WTC11 (cell line): Measurements from ENCODE around the gene OVAAL. TPM values are rescaled to one million over a fixed set of nuclear protein-coding genes. Genes with fewer than 3 reads are reported as not detected.

ENCODE experiments used
- ATAC-seq: fragments of 200-7000 bp; cut with Tn5 transposase; 2 replicates; pipeline ENCODE4 v1.10.0; 2021; ENCODE audit warnings: mild to moderate bottlenecking, moderate library complexity
- CTCF ChIA-PET: fragments of 300-600 bp; sonication (Branson Sonifier 250); formaldehyde crosslinking; loops from one replicate; lab custom pipeline; 2021; ENCODE audit warnings: antibody characterized with exemption; lab: Charles Lee
- POLR2A ChIA-PET: fragments of 350-600 bp; sonication (Branson Sonifier 250); formaldehyde crosslinking; loops from one replicate; lab custom pipeline; 2021; ENCODE audit warnings: antibody characterized with exemption; lab: Charles Lee
- DNase-seq: peaks from one replicate; pipeline ENCODE4 v3.0.0; 2021; ENCODE audit warnings: low spot score
- H3K27ac Mint-ChIP-seq: 2 replicates; pipeline ENCODE4 v1.8.0; 2021; ENCODE audit warnings: mixed read lengths
- H3K27me3 Mint-ChIP-seq: 2 replicates; pipeline ENCODE4 v1.8.0; 2021; ENCODE audit warnings: low read depth, mild to moderate bottlenecking, moderate library complexity, mixed read lengths
- H3K36me3 Mint-ChIP-seq: 2 replicates; pipeline ENCODE4 v1.8.0; 2021; ENCODE audit warnings: mixed read lengths
- H3K4me1 Mint-ChIP-seq: 2 replicates; pipeline ENCODE4 v1.8.0; 2022; ENCODE audit warnings: mixed read lengths
- H3K4me3 Mint-ChIP-seq: 2 replicates; pipeline ENCODE4 v1.8.0; 2021; ENCODE audit warnings: mild to moderate bottlenecking, moderate library complexity, mixed read lengths
- H3K9me3 Mint-ChIP-seq: 2 replicates; pipeline ENCODE4 v1.8.0; 2021; ENCODE audit warnings: mixed read lengths
- CBFB ChIP-seq: sonication (generic); formaldehyde crosslinking; IDR thresholded peaks from 2 replicates; pipeline ENCODE4 v1.8.1; 2022; ENCODE audit warnings: mild to moderate bottlenecking, low read depth, missing genetic modification reagents
- GRHL2 ChIP-seq: fragments of 250-450 bp; sonication (Bioruptor Pico); IDR thresholded peaks from 2 replicates; pipeline ENCODE4 v1.8.0; 2022; ENCODE audit warnings: mild to moderate bottlenecking, moderate library complexity; ENCODE audit not compliant: insufficient replicate concordance, severe bottlenecking
- PRRX2 ChIP-seq: fragments of 250-450 bp; sonication (Bioruptor Pico); IDR thresholded peaks from 2 replicates; pipeline ENCODE4 v1.8.0; 2021; ENCODE audit warnings: mild to moderate bottlenecking
- RELA ChIP-seq: sonication (generic); formaldehyde crosslinking; IDR thresholded peaks from 2 replicates; pipeline ENCODE4 v1.8.1; 2022; ENCODE audit warnings: missing genetic modification reagents, mild to moderate bottlenecking, borderline replicate concordance
- SMAD3 ChIP-seq: sonication (generic); formaldehyde crosslinking; IDR thresholded peaks from 2 replicates; pipeline ENCODE4 v1.8.0; 2022; ENCODE audit warnings: missing genetic modification reagents, mild to moderate bottlenecking, borderline replicate concordance
- TCF7 ChIP-seq: sonication (generic); formaldehyde crosslinking; IDR thresholded peaks from 2 replicates; pipeline ENCODE4 v1.8.0; 2022; ENCODE audit warnings: mild to moderate bottlenecking, low read depth, missing genetic modification reagents, moderate library complexity
- TEAD1 ChIP-seq: sonication (generic); formaldehyde crosslinking; IDR thresholded peaks from 2 replicates; pipeline ENCODE4 v1.8.0; 2022; ENCODE audit warnings: mild to moderate bottlenecking, missing genetic modification reagents
- ZBTB21 ChIP-seq: sonication (generic); formaldehyde crosslinking; IDR thresholded peaks from 2 replicates; pipeline ENCODE4 v1.8.1; 2023; ENCODE audit warnings: mild to moderate bottlenecking, missing genetic modification reagents, borderline replicate concordance
- ZNF219 ChIP-seq: sonication (generic); formaldehyde crosslinking; IDR thresholded peaks from 2 replicates; pipeline ENCODE4 v1.8.0; 2023; ENCODE audit warnings: missing genetic modification reagents, mild to moderate bottlenecking, borderline replicate concordance
- ZNF232 ChIP-seq: sonication (generic); formaldehyde crosslinking; IDR thresholded peaks from 2 replicates; pipeline ENCODE4 v1.8.0; 2022; ENCODE audit warnings: mild to moderate bottlenecking, missing genetic modification reagents
- ZNF263 ChIP-seq: sonication (generic); formaldehyde crosslinking; IDR thresholded peaks from 2 replicates; pipeline ENCODE4 v1.8.1; 2022; ENCODE audit warnings: low read depth, mild to moderate bottlenecking, moderate library complexity, missing genetic modification reagents
- ZNF396 ChIP-seq: fragments of 250-450 bp; sonication (Bioruptor Pico); IDR thresholded peaks from 2 replicates; pipeline ENCODE4 v1.8.0; 2021; ENCODE audit warnings: mild to moderate bottlenecking, moderate library complexity, borderline replicate concordance
- total RNA-seq: library from RNA; stranded (reverse); gene quantifications from 3 replicates; pipeline ENCODE4 v1.2.3, GENCODE V29; 2021
- TF ChIP-seq, protein P1 (sequence below): fragments of 250-450 bp; sonication (Bioruptor Pico); IDR thresholded peaks from 2 replicates; pipeline ENCODE4 v1.9.0; 2021; ENCODE audit warnings: mild to moderate bottlenecking
- TF ChIP-seq, protein P2 (sequence below): fragments of 250-450 bp; sonication (Bioruptor Pico); IDR thresholded peaks from 2 replicates; pipeline ENCODE4 v1.9.0; 2021; ENCODE audit warnings: mild to moderate bottlenecking, borderline replicate concordance
- TF ChIP-seq, protein P3 (sequence below): sonication (generic); formaldehyde crosslinking; IDR thresholded peaks from 2 replicates; pipeline ENCODE4 v1.8.1; 2022; ENCODE audit warnings: missing genetic modification reagents, borderline replicate concordance
- TF ChIP-seq, protein P4 (sequence below): sonication (generic); formaldehyde crosslinking; IDR thresholded peaks from 2 replicates; pipeline ENCODE4 v1.8.1; 2022; ENCODE audit warnings: low read depth, mild to moderate bottlenecking, moderate library complexity, missing genetic modification reagents, borderline replicate concordance
- TF ChIP-seq, protein P5 (sequence below): sonication (generic); formaldehyde crosslinking; IDR thresholded peaks from 2 replicates; pipeline ENCODE4 v1.8.0; 2023; ENCODE audit warnings: missing genetic modification reagents
- TF ChIP-seq, protein P6 (sequence below): sonication (generic); formaldehyde crosslinking; IDR thresholded peaks from 2 replicates; pipeline ENCODE4 v1.8.1; 2023; ENCODE audit warnings: mild to moderate bottlenecking, missing genetic modification reagents, moderate library complexity
- TF ChIP-seq, protein P7 (sequence below): sonication (generic); formaldehyde crosslinking; IDR thresholded peaks from 2 replicates; pipeline ENCODE4 v1.8.1; 2023; ENCODE audit warnings: mild to moderate bottlenecking, missing genetic modification reagents, moderate library complexity
- TF ChIP-seq, protein P8 (sequence below): sonication (generic); formaldehyde crosslinking; IDR thresholded peaks from 2 replicates; pipeline ENCODE4 v1.8.0; 2023; ENCODE audit warnings: missing genetic modification reagents, mild to moderate bottlenecking, borderline replicate concordance

The OVAAL gene
- total RNA-seq, 1 experiment from 2014 or later, result not detected

DNA sequence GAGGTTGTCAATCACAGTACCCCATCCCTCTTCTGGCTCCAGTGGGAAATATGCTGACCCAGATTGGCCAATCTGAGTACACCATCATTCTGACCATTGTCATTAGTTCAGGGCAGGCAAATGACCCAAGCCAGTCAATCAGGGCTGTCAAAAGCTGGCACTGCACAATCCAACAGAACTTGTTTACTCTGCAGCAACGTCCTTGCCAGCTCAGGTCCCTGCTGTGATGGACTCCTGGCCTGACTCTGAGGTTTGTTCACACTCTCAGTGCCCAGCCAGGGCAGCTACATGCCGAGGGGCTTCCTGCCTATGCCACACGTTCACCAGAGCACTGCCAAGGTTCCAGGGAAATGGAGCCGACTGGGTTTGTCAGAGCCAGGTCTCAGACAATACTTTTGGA, 14.7 kb upstream of the OVAAL start:
- no peaks in the 10 kb centered on the region; the same call in 1 of the 2 replicates for H3K27me3 Mint-ChIP-seq
- no peaks in the 10 kb centered on the region for H3K36me3 Mint-ChIP-seq
- no peaks in the 10 kb centered on the region for H3K9me3 Mint-ChIP-seq
- no peak overlapping the region for H3K4me3 Mint-ChIP-seq
- H3K27ac Mint-ChIP-seq, result no peak overlapping the region
- H3K4me1 Mint-ChIP-seq, result peaks cover 11% of the 10 kb centered on the region
- POLR2A ChIA-PET, result no interaction called here
- TF ChIP-seq, protein P1, sequence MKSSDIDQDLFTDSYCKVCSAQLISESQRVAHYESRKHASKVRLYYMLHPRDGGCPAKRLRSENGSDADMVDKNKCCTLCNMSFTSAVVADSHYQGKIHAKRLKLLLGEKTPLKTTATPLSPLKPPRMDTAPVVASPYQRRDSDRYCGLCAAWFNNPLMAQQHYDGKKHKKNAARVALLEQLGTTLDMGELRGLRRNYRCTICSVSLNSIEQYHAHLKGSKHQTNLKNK (CRISPR knock-in tag), result no peak
- TF ChIP-seq, protein P2, sequence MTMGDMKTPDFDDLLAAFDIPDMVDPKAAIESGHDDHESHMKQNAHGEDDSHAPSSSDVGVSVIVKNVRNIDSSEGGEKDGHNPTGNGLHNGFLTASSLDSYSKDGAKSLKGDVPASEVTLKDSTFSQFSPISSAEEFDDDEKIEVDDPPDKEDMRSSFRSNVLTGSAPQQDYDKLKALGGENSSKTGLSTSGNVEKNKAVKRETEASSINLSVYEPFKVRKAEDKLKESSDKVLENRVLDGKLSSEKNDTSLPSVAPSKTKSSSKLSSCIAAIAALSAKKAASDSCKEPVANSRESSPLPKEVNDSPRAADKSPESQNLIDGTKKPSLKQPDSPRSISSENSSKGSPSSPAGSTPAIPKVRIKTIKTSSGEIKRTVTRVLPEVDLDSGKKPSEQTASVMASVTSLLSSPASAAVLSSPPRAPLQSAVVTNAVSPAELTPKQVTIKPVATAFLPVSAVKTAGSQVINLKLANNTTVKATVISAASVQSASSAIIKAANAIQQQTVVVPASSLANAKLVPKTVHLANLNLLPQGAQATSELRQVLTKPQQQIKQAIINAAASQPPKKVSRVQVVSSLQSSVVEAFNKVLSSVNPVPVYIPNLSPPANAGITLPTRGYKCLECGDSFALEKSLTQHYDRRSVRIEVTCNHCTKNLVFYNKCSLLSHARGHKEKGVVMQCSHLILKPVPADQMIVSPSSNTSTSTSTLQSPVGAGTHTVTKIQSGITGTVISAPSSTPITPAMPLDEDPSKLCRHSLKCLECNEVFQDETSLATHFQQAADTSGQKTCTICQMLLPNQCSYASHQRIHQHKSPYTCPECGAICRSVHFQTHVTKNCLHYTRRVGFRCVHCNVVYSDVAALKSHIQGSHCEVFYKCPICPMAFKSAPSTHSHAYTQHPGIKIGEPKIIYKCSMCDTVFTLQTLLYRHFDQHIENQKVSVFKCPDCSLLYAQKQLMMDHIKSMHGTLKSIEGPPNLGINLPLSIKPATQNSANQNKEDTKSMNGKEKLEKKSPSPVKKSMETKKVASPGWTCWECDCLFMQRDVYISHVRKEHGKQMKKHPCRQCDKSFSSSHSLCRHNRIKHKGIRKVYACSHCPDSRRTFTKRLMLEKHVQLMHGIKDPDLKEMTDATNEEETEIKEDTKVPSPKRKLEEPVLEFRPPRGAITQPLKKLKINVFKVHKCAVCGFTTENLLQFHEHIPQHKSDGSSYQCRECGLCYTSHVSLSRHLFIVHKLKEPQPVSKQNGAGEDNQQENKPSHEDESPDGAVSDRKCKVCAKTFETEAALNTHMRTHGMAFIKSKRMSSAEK, result no peak
- no peak for TF ChIP-seq ZBTB21 (CRISPR knock-in tag)
- no peak for TF ChIP-seq SMAD3 (CRISPR knock-in tag)
- no peak for TF ChIP-seq PRRX2 (CRISPR knock-in tag)
- TF ChIP-seq ZNF232 (CRISPR knock-in tag), result no peak
- TF ChIP-seq, protein P3, sequence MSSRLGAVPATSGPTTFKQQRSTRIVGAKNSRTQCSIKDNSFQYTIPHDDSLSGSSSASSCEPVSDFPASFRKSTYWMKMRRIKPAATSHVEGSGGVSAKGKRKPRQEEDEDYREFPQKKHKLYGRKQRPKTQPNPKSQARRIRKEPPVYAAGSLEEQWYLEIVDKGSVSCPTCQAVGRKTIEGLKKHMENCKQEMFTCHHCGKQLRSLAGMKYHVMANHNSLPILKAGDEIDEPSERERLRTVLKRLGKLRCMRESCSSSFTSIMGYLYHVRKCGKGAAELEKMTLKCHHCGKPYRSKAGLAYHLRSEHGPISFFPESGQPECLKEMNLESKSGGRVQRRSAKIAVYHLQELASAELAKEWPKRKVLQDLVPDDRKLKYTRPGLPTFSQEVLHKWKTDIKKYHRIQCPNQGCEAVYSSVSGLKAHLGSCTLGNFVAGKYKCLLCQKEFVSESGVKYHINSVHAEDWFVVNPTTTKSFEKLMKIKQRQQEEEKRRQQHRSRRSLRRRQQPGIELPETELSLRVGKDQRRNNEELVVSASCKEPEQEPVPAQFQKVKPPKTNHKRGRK (CRISPR knock-in tag), result no peak
- TF ChIP-seq, protein P4, sequence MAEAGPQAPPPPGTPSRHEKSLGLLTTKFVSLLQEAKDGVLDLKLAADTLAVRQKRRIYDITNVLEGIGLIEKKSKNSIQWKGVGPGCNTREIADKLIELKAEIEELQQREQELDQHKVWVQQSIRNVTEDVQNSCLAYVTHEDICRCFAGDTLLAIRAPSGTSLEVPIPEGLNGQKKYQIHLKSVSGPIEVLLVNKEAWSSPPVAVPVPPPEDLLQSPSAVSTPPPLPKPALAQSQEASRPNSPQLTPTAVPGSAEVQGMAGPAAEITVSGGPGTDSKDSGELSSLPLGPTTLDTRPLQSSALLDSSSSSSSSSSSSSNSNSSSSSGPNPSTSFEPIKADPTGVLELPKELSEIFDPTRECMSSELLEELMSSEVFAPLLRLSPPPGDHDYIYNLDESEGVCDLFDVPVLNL (CRISPR knock-in tag), result no peak
- TF ChIP-seq, protein P5, sequence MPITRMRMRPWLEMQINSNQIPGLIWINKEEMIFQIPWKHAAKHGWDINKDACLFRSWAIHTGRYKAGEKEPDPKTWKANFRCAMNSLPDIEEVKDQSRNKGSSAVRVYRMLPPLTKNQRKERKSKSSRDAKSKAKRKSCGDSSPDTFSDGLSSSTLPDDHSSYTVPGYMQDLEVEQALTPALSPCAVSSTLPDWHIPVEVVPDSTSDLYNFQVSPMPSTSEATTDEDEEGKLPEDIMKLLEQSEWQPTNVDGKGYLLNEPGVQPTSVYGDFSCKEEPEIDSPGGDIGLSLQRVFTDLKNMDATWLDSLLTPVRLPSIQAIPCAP, result no peak
- no peak for TF ChIP-seq GRHL2 (CRISPR knock-in tag)
- TF ChIP-seq, protein P6, sequence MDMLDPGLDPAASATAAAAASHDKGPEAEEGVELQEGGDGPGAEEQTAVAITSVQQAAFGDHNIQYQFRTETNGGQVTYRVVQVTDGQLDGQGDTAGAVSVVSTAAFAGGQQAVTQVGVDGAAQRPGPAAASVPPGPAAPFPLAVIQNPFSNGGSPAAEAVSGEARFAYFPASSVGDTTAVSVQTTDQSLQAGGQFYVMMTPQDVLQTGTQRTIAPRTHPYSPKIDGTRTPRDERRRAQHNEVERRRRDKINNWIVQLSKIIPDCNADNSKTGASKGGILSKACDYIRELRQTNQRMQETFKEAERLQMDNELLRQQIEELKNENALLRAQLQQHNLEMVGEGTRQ, result no peak
- no peak for TF ChIP-seq CBFB
- TF ChIP-seq ZNF219 (CRISPR knock-in tag), result no peak
- TF ChIP-seq TEAD1, result no peak
- TF ChIP-seq TCF7, result no peak
- no peak for TF ChIP-seq ZNF396
- TF ChIP-seq, all 79 proteins: peak for 0
- CTCF ChIA-PET, result no interaction called here
- ATAC-seq (no peak), DNase-seq (no peak)

DNA sequence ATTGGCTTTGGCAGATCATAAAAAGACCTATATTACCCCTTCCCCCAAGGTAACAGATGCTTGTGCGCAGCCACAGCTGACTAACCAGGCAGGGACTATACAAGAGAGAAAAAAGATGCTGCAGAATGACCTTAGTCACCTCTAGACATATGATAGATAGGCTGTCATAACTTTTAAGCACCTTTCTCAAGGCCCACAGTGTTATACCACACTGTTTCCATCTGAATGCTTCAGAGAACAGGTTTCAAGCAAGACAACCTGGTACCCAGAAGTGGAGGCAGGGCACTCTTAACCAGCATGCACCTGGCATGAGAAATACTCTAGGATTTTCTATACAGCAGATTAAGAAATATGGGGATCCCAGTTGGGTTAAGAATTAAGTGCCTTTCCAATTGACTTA, 12.8 kb upstream of the OVAAL start:
- Mint-ChIP-seq H3K4me3 (no peak overlapping the region), H3K27me3 (no peaks in the 10 kb centered on the region; the same call in 1 of the 2 replicates), H3K27ac (no peak overlapping the region), H3K4me1 (peaks cover 11% of the 10 kb centered on the region), H3K9me3 (no peaks in the 10 kb centered on the region), H3K36me3 (no peaks in the 10 kb centered on the region)
- CTCF ChIA-PET, result no interaction called here
- DNase-seq (no peak), ATAC-seq (no peak)
- POLR2A ChIA-PET, result no interaction called here
- no peak for TF ChIP-seq RELA (CRISPR knock-in tag)
- no peak for TF ChIP-seq ZNF263 (CRISPR knock-in tag)
- TF ChIP-seq, protein P7, sequence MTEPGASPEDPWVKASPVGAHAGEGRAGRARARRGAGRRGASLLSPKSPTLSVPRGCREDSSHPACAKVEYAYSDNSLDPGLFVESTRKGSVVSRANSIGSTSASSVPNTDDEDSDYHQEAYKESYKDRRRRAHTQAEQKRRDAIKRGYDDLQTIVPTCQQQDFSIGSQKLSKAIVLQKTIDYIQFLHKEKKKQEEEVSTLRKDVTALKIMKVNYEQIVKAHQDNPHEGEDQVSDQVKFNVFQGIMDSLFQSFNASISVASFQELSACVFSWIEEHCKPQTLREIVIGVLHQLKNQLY, result no peak
- TF ChIP-seq, protein P8, sequence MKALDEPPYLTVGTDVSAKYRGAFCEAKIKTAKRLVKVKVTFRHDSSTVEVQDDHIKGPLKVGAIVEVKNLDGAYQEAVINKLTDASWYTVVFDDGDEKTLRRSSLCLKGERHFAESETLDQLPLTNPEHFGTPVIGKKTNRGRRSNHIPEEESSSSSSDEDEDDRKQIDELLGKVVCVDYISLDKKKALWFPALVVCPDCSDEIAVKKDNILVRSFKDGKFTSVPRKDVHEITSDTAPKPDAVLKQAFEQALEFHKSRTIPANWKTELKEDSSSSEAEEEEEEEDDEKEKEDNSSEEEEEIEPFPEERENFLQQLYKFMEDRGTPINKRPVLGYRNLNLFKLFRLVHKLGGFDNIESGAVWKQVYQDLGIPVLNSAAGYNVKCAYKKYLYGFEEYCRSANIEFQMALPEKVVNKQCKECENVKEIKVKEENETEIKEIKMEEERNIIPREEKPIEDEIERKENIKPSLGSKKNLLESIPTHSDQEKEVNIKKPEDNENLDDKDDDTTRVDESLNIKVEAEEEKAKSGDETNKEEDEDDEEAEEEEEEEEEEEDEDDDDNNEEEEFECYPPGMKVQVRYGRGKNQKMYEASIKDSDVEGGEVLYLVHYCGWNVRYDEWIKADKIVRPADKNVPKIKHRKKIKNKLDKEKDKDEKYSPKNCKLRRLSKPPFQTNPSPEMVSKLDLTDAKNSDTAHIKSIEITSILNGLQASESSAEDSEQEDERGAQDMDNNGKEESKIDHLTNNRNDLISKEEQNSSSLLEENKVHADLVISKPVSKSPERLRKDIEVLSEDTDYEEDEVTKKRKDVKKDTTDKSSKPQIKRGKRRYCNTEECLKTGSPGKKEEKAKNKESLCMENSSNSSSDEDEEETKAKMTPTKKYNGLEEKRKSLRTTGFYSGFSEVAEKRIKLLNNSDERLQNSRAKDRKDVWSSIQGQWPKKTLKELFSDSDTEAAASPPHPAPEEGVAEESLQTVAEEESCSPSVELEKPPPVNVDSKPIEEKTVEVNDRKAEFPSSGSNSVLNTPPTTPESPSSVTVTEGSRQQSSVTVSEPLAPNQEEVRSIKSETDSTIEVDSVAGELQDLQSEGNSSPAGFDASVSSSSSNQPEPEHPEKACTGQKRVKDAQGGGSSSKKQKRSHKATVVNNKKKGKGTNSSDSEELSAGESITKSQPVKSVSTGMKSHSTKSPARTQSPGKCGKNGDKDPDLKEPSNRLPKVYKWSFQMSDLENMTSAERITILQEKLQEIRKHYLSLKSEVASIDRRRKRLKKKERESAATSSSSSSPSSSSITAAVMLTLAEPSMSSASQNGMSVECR, result no peak
